Hindlimb muscle (tissue), 1 donor: ENCODE results near the gene UNC80. TPM values are rescaled to one million over a fixed set of nuclear protein-coding genes. Genes with fewer than 3 reads are reported as not detected.

Experiments
- DNase-seq: peaks from one replicate; pipeline ENCODE4 v3.0.0-alpha.2; 2013
- polyA plus RNA-seq: library from polyadenylated mRNA; unstranded; fragments of 120-200 nt; gene quantifications from one replicate; pipeline ENCODE4 v1.2.1, GENCODE V29; 2013; ENCODE audit not compliant: insufficient read length

UNC80 gene
- polyA plus RNA-seq, 1 donor: 2.8 TPM

DNA sequence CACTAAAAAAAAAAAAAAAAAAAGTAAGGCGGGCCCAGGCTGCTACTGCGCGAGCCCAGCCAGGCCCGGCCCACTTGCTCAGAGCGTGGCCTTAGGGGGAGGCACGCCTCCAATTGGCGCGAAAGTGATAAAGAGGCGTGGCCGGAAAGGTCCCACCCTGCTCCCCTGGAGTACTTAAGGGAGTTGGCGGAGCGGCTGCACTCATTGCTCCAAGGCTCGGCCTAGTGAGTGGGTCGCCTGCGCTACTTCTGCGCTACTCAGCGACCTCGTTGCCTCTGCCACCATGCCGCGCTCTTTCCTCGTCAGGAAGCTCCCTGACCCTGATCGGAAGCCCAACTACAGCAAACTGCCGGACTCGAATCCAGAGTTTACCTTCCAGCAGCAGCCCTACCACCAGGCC, 36.9 kb downstream of the UNC80 start:
- no peak for DNase-seq

DNA sequence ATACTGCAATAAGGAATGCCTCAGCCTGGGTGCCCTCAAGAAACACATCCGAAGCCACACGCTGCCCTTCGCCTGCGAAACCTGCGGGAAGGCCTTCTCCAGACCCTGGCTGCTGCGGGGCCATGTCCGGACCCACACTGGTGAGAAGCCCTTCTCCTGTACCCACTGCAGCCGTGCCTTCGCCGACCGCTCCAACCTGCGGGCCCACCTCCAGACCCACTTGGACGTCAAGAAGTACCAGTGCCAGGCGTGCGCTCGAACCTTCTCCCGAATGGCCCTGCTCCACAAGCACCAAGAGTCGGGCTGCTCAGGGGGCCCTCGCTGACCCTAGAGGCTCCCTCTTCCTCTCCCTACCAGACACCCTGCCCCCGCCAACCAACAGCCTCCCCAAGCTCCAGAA, 37.6 kb downstream of the UNC80 start:
- no peak for DNase-seq

DNA sequence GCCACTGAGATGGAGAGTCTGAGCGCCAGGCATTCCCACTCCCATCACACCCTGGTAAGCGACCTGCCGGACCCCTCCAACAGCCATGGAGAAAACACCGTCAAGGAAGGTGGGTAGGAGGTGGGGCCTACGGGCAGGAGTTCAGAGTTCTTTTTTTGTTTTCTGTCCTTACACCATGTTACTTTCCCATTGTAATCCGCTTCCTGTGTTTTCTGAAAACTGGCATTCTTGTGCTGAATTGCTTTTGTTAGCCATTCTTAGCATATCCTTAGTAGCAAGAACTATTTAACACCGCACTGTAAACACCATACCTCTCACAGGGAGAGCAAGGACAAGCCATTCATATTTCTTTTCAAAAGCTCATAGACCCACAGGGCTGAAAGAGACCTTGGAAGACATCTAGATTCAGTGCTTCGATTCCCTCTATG, 46.2 kb downstream of the UNC80 start:
- no peak for DNase-seq

DNA sequence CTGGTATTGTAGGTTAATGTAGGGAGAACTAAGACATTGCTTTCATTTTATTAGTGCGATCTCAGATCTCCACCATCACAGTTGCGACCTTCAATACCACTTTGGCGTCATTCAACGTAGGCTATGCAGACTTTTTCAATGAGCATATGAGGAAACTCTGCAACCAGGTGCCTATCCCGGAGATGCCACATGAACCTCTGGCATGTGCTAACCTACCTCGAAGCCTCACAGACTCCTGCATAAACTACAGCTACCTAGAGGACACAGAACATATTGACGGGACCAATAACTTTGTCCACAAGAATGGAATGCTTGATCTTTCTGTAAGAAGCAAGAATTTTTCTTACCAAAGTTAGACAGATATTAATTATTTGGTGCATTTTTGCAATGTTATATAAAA, 47.3 kb downstream of the UNC80 start:
- no peak for DNase-seq

DNA sequence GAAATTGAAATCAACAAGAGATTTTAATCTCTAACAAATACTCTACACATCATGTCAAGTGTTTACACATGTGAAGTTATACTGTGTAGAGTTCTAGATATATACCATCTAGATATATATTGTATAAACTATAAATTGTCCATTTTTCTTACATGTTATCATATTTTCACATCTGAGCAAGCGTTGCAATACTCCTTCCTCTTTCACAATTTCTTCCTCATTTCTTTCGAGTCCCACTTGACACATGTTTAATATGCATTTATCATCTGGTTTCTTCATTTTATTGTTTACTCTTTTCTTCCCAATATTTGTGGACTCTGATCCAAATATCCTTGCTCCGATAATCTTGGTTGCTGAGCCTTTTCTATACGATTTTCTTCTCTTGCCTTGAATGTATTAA, 50.2 kb downstream of the UNC80 start:
- DNase-seq: no peak

DNA sequence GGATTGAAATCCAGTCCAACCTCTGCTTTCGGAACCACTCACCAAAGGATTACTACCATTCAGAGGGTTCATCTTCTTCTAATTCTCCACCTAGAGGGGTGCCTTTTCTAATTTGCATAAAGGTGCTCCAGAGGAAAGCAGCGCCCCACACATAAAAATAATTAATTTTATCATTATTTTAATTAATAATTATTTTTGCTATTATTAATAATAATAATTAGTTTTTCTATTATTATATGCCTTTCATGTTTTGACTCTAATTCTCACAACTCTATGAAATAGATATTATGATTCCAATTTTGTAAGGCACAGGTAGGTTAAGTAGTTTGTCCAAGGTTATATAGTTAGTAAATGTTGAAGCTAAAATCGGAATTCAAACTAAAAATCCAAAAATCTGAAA, 51.9 kb downstream of the UNC80 start:
- DNase-seq: no peak

DNA sequence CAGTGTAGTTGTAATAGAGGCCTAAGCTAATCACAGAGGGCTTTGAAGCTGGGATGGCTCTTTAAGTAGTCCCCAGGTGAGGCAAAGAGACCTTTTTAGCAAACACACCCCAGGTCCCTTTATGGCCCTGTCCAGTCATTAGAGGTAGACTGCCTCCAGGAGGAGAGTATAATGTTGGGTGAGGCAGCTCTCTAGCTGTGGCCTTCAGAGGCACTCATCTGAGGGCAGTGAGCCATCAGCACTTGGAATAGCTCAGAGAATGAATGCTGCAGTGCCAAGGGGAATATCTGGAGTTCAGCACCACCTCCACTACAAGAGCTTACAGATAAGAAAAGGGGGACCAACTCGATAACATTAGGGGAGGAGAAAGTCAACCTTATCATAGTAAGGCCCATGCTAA, 52.8 kb downstream of the UNC80 start:
- DNase-seq: no peak

DNA sequence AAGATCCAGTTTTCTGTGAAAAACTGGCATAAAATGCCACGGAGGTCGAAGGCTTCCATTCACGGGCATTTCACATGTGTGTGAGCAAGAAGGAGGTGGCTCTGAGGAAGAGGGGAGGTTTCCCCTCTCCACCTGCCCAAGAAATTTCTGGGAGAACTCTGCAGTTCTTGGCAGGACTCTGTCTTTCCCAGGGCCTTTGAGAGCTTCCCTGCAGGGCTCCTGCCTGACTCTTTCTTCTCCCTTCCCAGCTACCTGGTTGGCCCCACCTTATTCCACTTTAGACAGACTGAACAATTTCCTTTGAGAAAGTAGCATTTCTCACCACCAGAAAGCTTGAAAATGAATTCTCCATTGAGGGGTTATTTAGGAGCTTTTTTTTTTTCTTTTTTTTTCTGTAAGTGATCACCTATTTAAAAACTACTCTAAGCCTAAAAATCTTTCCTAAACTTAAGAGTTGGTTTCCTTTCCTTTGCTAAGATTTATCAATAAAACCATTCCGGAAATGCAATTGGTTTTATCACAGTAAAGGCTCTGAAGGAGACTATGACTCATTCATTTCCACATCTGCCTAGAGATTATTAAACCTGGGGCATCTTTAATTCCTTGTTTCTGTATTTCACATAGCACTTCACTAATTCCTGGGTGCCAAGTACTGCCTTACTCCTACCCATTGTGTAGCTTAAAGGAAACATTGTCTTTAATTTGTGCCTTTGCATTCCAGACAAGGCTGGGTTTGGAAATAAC, 59.3 kb downstream of the UNC80 start:
- no peak for DNase-seq

DNA sequence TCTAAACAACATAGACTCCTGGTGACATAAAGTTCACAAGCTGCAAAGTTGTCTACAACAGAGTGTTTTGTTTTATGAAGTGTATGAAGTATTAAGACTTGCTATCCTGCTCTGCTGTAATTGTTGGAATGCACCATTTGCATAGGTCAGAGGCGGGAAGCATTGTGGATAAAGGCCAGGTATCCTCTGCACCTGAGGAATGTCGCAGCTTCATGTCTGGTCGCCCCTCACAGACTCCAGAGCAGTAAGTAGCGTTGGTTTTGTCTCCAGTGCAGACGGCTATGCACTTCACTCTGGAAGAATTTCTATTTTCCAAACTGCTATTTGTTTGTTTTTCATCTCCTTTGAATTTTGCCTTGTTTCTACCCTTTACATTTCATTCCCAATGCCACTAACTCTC, 63.1 kb downstream of the UNC80 start:
- DNase-seq: no peak

DNA sequence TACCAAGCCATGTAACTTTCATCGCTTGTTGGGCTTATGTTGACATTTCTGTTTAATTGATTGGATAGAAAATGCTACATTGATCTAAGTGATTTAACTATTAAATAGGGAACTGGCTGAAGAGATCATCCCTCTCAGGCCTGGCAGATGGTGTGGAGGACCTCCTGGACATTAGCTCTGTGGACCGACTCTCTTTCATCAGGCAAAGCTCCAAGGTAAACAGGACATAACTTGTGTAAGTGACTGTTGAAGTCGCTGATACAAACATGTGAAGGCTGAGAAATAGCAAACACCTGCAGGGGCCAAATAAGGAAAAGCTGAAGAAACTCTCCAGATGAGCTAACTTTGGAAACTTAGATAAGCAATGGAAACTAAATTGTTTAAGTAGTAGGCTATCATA, 68.8 kb downstream of the UNC80 start:
- no peak for DNase-seq

DNA sequence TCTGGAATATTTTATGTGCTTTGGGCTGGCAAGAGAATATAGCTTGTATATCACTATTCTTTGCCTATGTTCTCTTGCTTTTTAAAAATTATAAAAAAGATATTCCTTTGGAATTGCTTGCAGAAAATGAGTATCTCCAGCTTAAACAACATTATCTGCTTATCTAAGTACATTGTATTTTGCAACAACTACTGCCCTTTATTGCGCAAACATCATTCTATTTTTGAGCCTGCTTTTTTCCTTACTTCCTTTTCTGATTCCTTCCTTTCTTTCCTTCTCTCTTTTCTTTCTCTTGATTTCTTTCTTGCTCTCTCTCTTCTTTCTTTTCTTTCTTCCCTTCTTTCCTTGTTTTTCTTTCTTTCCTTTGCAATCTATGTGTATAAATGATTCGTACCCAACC, 74.0 kb downstream of the UNC80 start:
- DNase-seq: no peak

DNA sequence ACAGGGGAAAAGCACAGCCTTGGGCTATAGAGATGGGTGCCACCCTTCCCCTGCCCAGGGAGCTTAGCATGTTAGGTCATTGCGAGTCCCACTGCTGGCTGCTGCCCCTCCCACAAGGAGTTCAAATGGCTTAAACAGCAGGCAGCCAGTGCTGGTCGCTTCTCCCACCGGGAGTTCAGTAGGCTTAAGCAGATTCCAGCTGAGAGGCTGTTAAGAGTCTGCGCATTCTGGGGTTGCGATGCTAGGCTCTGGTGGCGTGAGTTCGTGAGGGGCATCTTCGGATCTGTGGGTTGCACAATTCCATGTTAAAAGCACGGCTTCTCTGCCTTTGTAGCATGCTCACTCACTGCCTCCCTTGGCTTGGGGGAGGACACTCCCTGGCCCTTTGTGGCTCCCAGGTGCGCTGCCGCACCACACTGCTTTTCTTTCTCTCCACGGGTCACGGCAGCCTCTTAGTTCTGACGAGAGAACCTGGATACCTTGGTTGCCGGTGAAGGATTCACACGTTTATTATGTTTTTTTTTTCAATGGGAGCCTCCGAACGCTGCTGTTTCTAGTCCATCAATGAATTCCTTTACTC, 93.2 kb downstream of the UNC80 start:
- no peak for DNase-seq

DNA sequence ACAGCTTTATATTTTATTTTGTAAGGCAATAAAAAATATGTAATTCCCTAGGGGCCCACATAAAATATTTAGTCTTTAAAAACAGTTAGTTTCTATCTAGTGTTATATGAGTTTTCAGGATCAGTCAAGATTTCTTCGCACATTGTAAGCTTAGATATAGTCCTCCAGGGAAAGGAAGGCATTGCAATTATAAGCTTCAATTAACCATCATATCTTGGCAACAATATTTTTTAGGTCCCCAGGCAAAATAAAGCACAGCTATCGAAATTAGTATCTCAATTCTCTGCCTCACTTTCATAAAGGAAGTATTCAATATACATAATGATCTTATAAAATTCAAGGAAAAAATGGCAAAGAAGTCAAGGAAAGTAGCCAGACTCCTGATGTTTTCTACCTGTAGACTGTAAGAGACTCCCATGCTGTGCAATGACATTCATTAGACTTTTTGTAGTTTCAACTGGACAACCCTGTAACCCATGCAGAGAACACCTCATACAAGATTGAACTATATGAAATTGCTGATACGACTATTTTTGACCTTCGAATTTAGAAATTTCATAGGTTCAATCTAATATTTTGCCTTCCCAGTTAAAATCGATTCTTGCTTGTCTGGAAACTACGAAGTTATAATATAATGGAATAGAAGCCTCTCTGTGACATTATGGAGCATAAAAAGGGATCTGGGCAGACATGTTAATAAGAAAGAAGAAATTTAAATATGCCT, 96.8 kb downstream of the UNC80 start:
- no peak for DNase-seq

DNA sequence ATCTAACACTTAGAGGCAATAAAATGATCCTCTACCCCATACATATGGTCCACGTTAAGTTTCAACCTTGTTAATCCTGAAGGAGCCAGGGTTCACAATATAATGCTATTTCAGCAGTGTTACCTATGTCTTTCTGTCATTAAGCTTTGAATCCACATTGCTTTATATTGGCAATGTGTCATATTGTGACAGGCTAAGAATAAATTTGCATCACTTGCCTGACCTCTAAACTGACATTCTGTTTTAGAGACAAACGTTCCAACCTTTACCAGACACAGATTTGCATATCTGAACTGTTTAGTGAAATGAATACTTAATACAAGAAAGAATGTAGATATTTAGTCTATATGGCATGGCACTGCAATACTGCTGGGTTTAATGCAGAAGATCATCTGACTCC, 98.4 kb downstream of the UNC80 start:
- no peak for DNase-seq

DNA sequence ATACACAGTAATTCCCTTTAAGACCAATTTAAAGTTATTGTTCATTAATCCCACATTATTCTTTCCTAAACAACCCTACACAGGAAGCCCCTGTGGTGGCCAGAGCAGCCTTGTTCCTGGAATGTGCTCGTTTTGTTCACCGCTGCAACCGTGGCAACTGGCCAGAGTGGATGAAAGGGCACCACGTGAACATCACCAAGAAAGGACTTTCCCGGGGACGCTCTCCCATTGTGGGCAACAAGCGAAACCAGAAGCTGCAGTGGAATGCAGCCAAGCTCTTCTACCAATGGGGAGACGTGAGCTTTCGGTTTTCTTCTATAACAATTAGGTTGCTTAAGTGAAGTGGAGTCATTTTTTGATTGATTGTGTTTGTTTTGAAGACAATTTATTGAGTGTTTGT, 101.0 kb downstream of the UNC80 start:
- peak; percentile 5 for DNase-seq

DNA sequence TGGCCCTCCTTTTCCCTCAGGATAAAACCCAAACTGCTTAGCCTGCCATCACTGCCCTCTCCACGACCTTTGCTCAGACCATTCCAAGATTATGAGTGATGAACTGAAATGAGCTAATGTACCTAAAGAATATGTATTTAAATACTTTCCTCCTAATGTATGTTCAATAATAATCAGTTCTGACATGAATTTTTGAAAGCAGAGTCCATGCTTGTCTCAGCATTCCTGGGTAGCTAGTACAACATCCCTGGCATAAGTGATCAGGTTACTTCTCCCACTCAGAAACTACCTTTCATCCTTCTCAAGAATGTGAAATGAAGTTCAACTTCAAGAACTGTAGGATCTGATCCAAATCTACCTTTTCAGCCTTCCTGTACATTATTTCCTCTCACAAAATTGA, 103.6 kb downstream of the UNC80 start:
- no peak for DNase-seq

DNA sequence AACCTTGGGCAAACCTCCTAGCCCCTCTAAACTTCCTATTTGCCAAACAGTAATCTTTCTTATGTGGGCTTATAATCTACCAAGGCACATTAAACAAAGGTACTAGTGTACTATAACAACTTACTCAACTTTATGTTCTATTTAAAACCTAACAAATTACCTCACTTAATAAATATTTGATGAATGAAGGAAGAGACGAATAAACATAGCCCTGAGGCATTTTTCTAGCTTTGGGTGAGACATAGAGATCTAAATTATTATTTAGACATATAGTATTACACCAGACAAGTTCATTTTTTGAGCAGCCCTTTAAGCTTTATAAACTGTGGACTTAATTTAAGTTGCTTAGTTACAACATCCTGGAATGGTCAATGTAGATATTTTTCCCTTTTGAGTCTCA, 104.6 kb downstream of the UNC80 start:
- no peak for DNase-seq

DNA sequence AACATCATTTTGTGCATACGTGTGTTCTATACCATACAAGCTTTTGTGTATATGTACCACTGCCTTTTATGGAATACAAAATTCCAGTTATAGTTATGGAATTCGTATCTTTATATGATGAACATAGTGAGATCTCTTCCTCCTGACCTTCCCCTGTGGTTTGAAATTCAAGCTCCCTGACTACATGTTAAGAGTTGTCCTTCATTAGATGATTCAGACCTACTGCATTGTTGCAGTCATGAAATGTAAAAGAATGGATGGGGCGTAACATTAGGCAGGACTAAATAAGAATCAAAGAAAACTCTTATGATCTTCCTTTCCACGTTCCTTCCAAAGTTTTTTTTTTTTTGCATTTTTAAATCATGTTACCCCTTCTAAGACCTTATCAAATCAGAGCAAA, 107.1 kb downstream of the UNC80 start:
- DNase-seq: no peak

DNA sequence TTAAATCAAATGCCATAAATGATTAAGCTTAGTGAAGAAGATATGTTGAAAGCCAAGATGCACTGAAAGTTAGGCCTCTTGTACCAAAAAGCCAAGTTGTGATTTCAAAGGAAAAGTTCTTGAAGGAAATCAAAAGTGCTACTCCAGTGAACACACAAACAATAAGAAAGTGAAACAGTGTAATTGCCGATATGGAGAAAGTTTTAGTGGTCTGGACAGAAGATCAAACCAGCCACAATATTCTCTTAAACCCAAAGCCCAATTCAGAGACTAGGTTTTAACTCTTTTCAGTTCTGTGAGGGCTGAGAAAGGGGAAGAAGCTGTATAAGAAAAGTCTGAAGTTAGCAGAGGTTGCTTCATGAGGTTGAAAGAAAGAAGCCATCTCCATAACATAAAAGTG, 129.0 kb downstream of the UNC80 start:
- no peak for DNase-seq

DNA sequence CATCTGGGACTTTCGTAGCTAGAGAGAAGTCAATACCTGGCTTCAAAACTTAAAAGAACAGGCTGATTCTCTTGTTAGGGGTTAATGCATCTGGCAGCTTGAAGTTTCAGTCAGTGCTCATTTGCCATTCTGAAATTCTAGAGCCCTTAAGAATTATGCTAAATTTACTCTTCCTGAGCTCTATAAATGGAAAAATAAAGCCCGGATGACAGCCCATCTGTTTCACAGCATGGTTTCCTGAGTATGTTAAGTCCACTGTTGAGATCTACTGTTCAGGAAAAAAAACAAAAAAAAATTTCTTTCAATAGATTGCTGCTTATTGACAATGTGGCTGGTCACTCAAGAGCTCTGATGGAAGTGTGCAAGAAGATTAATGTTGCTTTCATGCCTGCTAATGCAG, 129.5 kb downstream of the UNC80 start:
- no peak for DNase-seq

DNA sequence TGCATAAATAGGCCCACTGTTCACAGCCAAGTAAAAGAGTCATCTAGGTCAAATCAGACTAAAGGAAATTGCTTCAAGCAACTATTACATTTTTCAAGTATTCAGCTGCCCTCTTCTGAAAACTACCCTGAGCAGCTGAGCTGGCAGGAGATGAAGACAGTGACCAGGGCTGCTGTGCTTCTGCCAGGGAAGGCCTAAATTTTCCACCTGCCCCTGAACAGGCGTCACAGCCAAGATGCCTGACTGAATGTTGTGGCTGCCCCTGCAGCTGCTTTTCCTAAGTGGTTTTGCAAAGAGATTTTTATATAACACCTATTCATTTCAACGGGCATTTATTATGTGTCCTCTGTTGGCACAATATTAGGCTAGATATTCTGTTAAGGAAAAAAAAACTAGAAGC, 134.1 kb downstream of the UNC80 start:
- peak; percentile 9 for DNase-seq

DNA sequence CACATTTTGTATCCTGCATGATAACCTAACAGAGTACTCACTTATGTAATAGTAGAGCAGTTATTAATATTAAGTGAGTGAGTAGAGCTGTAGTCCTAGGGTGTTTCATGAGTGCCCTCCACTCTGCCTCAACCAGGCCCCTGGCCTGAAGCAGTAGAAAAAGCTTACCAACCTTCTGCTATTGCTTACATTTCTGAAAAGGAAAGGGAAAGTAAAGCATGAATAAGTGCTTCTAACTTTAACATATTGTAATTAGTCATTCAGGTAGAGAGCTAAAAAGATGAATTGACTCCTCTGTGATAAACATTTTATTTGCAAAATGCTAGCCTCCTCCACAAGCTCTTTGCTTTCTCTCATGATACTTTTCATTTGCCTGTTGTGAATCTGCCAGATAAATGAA, 136.1 kb downstream of the UNC80 start:
- DNase-seq: no peak

DNA sequence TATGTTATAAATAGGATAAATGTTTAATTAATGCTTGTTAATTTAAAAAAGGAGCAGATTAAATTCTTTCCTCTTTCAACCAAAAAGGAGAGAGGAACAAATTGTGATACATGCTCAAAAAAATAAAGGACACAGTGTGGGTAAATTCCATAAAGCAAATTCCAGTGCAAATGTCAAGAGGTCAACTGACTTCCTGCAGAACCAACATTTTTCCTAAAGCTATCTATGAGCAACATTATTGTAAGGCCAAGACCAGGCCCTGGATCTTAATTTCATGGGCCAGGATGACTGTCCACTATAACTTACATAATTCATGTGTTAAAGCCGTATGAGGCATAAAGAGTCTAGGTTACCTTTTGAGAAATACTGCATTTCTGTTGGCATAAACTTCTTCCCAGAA, 136.9 kb downstream of the UNC80 start:
- no peak for DNase-seq

DNA sequence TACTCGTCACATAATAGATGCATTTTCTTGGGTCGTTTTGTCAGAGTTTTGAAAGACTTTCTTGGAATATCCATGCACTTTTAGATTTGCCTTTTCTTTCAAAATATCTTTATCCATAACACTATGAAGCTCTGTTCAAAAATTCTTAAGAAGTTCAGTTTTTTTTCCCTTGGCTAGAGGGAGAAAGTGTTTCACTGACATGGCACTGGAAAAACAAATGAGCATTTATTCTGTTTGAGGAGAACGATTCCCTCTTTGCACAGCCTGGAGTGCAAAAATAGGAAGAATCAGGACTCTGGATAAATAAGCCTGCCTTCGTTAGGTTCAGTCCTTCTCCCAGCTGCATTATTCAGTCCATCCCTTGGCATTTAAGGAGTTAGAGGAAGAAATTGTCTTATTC, 139.9 kb downstream of the UNC80 start:
- no peak for DNase-seq
